WTC11 (cell line): ENCODE data around the gene PGAP6. TPM values are rescaled to one million over a fixed set of nuclear protein-coding genes. Genes with fewer than 3 reads are reported as not detected.

Experiments
- ATAC-seq: fragments of 200-7000 bp; cut with Tn5 transposase; 2 replicates; pipeline ENCODE4 v1.10.0; 2021; ENCODE audit warnings: mild to moderate bottlenecking, moderate library complexity
- Bru-seq: library from RNA; stranded (reverse); fragments of 400-500 nt; gene quantifications from one replicate; lab custom pipeline; 2021; lab: Mats Ljungman, UMichigan
- CTCF ChIA-PET: fragments of 300-600 bp; sonication (Branson Sonifier 250); formaldehyde crosslinking; loops from one replicate; lab custom pipeline; 2021; ENCODE audit warnings: antibody characterized with exemption; lab: Charles Lee
- POLR2A ChIA-PET: fragments of 350-600 bp; sonication (Branson Sonifier 250); formaldehyde crosslinking; loops from one replicate; lab custom pipeline; 2021; ENCODE audit warnings: antibody characterized with exemption; lab: Charles Lee
- DNase-seq: peaks from one replicate; pipeline ENCODE4 v3.0.0; 2021; ENCODE audit warnings: low spot score
- H3K27ac Mint-ChIP-seq: 2 replicates; pipeline ENCODE4 v1.8.0; 2021; ENCODE audit warnings: mixed read lengths
- H3K27me3 Mint-ChIP-seq: 2 replicates; pipeline ENCODE4 v1.8.0; 2021; ENCODE audit warnings: low read depth, mild to moderate bottlenecking, moderate library complexity, mixed read lengths
- H3K36me3 Mint-ChIP-seq: 2 replicates; pipeline ENCODE4 v1.8.0; 2021; ENCODE audit warnings: mixed read lengths
- H3K4me1 Mint-ChIP-seq: 2 replicates; pipeline ENCODE4 v1.8.0; 2022; ENCODE audit warnings: mixed read lengths
- H3K4me3 Mint-ChIP-seq: 2 replicates; pipeline ENCODE4 v1.8.0; 2021; ENCODE audit warnings: mild to moderate bottlenecking, moderate library complexity, mixed read lengths
- H3K9me3 Mint-ChIP-seq: 2 replicates; pipeline ENCODE4 v1.8.0; 2021; ENCODE audit warnings: mixed read lengths
- ATF1 ChIP-seq: sonication (generic); formaldehyde crosslinking; IDR thresholded peaks from 2 replicates; pipeline ENCODE4 v1.8.1; 2023; ENCODE audit warnings: mild to moderate bottlenecking, moderate library complexity, missing genetic modification reagents
- CREB1 ChIP-seq: sonication (generic); formaldehyde crosslinking; IDR thresholded peaks from 2 replicates; pipeline ENCODE4 v1.8.0; 2023; ENCODE audit warnings: mild to moderate bottlenecking, missing genetic modification reagents
- ESRRA ChIP-seq: sonication (generic); formaldehyde crosslinking; IDR thresholded peaks from 2 replicates; pipeline ENCODE4 v1.8.1; 2022; ENCODE audit warnings: mild to moderate bottlenecking, missing genetic modification reagents, borderline replicate concordance
- ETV6 ChIP-seq: sonication (generic); formaldehyde crosslinking; IDR thresholded peaks from 2 replicates; pipeline ENCODE4 v1.8.1; 2022; ENCODE audit warnings: mild to moderate bottlenecking, missing genetic modification reagents
- GTF2I ChIP-seq: fragments of 250-450 bp; sonication (Bioruptor Pico); conservative IDR thresholded peaks from 2 replicates; pipeline ENCODE4 v1.4.0; 2021; ENCODE audit warnings: mild to moderate bottlenecking
- HMGA2 ChIP-seq: fragments of 250-450 bp; sonication (Bioruptor Pico); IDR thresholded peaks from 2 replicates; pipeline ENCODE4 v1.4.0; 2021; ENCODE audit warnings: mild to moderate bottlenecking, moderate library complexity
- MYBL2 ChIP-seq: sonication (generic); formaldehyde crosslinking; IDR thresholded peaks from 2 replicates; pipeline ENCODE4 v1.8.1; 2023; ENCODE audit warnings: mild to moderate bottlenecking, moderate library complexity, missing genetic modification reagents
- NFE2L1 ChIP-seq: sonication (generic); formaldehyde crosslinking; IDR thresholded peaks from 2 replicates; pipeline ENCODE4 v1.8.1; 2023; ENCODE audit warnings: missing genetic modification reagents
- RELA ChIP-seq: sonication (generic); formaldehyde crosslinking; IDR thresholded peaks from 2 replicates; pipeline ENCODE4 v1.8.1; 2022; ENCODE audit warnings: missing genetic modification reagents, mild to moderate bottlenecking, borderline replicate concordance
- SOX15 ChIP-seq: fragments of 250-450 bp; sonication (Bioruptor Pico); IDR thresholded peaks from 2 replicates; pipeline ENCODE4 v1.9.0; 2021; ENCODE audit warnings: mild to moderate bottlenecking
- ZNF121 ChIP-seq: sonication (generic); formaldehyde crosslinking; IDR thresholded peaks from 2 replicates; pipeline ENCODE4 v1.8.0; 2023; ENCODE audit warnings: missing genetic modification reagents
- ZNF219 ChIP-seq: sonication (generic); formaldehyde crosslinking; IDR thresholded peaks from 2 replicates; pipeline ENCODE4 v1.8.0; 2023; ENCODE audit warnings: missing genetic modification reagents, mild to moderate bottlenecking, borderline replicate concordance
- ZNF423 ChIP-seq: fragments of 250-450 bp; sonication (Bioruptor Pico); IDR thresholded peaks from 2 replicates; pipeline ENCODE4 v2.1.2; 2022; ENCODE audit warnings: mild to moderate bottlenecking, moderate library complexity
- long read RNA-seq, 3 experiments: library from RNA in 1 of 3; library from capped mRNA in 1 of 3; library from polyadenylated mRNA in 1 of 3; unstranded in 2 of 3; stranded (forward) in 1 of 3; transcript quantifications; one replicate each; pipeline ENCODE4 v2.0.0, GENCODE V29; 2021
- total RNA-seq: library from RNA; stranded (reverse); gene quantifications from 3 replicates; pipeline ENCODE4 v1.2.3, GENCODE V29; 2021
- TF ChIP-seq, protein P1 (sequence below): sonication (generic); formaldehyde crosslinking; conservative IDR thresholded peaks from 2 replicates; pipeline ENCODE4 v1.8.1; 2022; ENCODE audit warnings: mild to moderate bottlenecking, missing genetic modification reagents
- TF ChIP-seq, protein P2 (sequence below): sonication (generic); formaldehyde crosslinking; IDR thresholded peaks from 2 replicates; pipeline ENCODE4 v1.8.1; 2023; ENCODE audit warnings: mild to moderate bottlenecking, missing genetic modification reagents
- TF ChIP-seq, protein P3 (sequence below): sonication (generic); formaldehyde crosslinking; IDR thresholded peaks from 2 replicates; pipeline ENCODE4 v1.8.1; 2022; ENCODE audit warnings: mild to moderate bottlenecking, missing genetic modification reagents, moderate library complexity, borderline replicate concordance
- TF ChIP-seq, protein P4 (sequence below): sonication (generic); formaldehyde crosslinking; IDR thresholded peaks from 2 replicates; pipeline ENCODE4 v1.8.1; 2023; ENCODE audit warnings: mild to moderate bottlenecking, missing genetic modification reagents
- TF ChIP-seq, protein P5 (sequence below): sonication (generic); formaldehyde crosslinking; IDR thresholded peaks from 2 replicates; pipeline ENCODE4 v1.8.1; 2022; ENCODE audit warnings: missing genetic modification reagents, borderline replicate concordance
- TF ChIP-seq, protein P6 (sequence below): sonication (generic); formaldehyde crosslinking; IDR thresholded peaks from 2 replicates; pipeline ENCODE4 v1.8.1; 2023; ENCODE audit warnings: mild to moderate bottlenecking, missing genetic modification reagents, moderate library complexity
- TF ChIP-seq, protein P7 (sequence below): sonication (generic); formaldehyde crosslinking; IDR thresholded peaks from 2 replicates; pipeline ENCODE4 v1.8.1; 2022; ENCODE audit warnings: low read depth, missing genetic modification reagents, borderline replicate concordance

PGAP6 gene, protein sequence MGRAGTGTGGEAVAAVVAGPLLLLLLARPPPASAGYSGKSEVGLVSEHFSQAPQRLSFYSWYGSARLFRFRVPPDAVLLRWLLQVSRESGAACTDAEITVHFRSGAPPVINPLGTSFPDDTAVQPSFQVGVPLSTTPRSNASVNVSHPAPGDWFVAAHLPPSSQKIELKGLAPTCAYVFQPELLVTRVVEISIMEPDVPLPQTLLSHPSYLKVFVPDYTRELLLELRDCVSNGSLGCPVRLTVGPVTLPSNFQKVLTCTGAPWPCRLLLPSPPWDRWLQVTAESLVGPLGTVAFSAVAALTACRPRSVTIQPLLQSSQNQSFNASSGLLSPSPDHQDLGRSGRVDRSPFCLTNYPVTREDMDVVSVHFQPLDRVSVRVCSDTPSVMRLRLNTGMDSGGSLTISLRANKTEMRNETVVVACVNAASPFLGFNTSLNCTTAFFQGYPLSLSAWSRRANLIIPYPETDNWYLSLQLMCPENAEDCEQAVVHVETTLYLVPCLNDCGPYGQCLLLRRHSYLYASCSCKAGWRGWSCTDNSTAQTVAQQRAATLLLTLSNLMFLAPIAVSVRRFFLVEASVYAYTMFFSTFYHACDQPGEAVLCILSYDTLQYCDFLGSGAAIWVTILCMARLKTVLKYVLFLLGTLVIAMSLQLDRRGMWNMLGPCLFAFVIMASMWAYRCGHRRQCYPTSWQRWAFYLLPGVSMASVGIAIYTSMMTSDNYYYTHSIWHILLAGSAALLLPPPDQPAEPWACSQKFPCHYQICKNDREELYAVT
- total RNA-seq: 104 to 108 TPM (median 107 TPM) in 3 replicates
- Bru-seq, nascent RNA: percentile 50 among the genes with signal in this experiment
- long read RNA-seq, experiment 1, transcript TMEM8A-204 (13 exons, 3,691 nt): major isoform, 460 of 646 reads
- long read RNA-seq, experiment 1, partial matches to known transcripts: 93 of 646 reads
- long read RNA-seq, experiment 1, other reads (novel, unspliced or antisense): 93 of 646 reads
- long read RNA-seq, experiment 2, transcript TMEM8A-204 (13 exons, 3,691 nt): major isoform, 63 of 164 reads
- long read RNA-seq, experiment 2, partial matches to known transcripts: 62 of 164 reads
- long read RNA-seq, experiment 2, other reads (novel, unspliced or antisense): 39 of 164 reads
- long read RNA-seq, experiment 3, partial matches to known transcripts: 0 of 1 reads
- long read RNA-seq, experiment 3, other reads (novel, unspliced or antisense): 1 of 1 reads

DNA sequence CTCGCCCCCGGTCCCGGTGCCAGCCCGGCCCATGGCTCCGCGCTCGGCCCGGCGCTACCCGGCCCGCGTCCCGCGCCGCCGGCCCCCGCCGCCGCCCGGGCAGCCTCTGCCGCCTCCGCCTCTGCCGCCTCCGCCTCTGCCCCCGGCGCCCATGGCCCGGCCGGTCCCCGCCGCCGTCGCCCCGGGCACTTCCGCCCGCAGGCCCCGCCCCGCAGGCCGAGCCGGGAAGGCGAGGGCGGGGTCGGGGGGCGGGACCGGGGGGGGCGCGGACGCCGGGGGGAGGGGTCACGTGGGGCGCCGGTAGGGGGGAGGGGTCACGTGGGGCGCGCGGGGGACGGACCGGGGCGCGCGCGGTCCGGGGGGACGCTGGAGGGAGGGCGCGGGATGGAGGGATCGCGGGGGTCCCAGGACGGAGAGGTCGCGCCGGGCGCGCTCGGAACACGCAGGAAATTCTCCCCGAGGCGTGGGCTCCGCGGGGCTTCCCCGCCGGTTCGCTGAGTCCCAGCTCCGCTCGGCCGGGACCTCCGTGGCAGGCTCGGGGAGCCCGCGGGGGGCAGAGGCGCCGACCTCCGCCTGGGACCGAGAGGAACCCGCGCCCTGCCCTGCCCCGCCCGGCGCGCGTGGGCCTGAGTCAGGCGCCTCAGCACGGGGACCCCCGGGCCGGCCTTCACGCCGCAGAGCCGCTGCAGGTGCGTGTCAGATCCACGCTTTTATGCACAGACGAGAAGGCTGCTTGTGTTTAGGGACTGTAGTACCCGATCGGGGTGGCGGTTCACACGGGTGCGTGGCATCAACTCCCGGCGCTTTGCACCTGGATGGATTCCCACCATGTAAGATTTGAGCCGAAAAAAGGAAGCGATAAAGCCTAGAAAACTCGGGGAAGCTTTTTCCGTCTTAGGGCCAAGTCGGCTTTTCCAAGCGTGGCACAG is at the start of gene PGAP6:
Gene PGAP6 (minus strand): TSS at position 190 of the 929 bp plus-strand sequence. CDS start 157 bp downstream, at position 33.
- no peaks in the 10 kb centered on the region for H3K27me3 Mint-ChIP-seq
- H3K27ac Mint-ChIP-seq: peak within 1 kb of the TSS; percentile 98
- peak; percentile 57 for DNase-seq
- ChIA-PET POLR2A (interaction anchor here (0.6 to 1.6 kb wide), 5 partner anchors 11 to 548 kb away, joined by 3 to 4 read pairs (median 4); partner anchors contain the start of gene FAM234A), CTCF (interaction anchor here (0.7 to 2.7 kb wide), 14 partner anchors 10 to 299 kb away, joined by 3 to 17 read pairs (median 4); partner anchors contain the start of genes AXIN1, DECR2 and MRPL28)
- ATAC-seq: no peak
- peak within 1 kb of the TSS; percentile 79 for H3K4me3 Mint-ChIP-seq
- H3K36me3 Mint-ChIP-seq: peaks cover 5% of the 10 kb centered on the region; the same call in 1 of the 2 replicates
- no peaks in the 10 kb centered on the region for H3K9me3 Mint-ChIP-seq
- peaks cover 40% of the 10 kb centered on the region for H3K4me1 Mint-ChIP-seq
- TF ChIP-seq ETV6 (peak; percentile 20; the same call in 1 of the 2 replicates), ATF1 (no peak), RELA (CRISPR knock-in tag) (no peak), GTF2I (CRISPR knock-in tag) (no peak), ZNF121 (CRISPR knock-in tag) (no peak), HMGA2 (CRISPR knock-in tag) (no peak), NFE2L1 (no peak), MYBL2 (no peak), ZNF423 (CRISPR knock-in tag) (0 out of 2 replicates have a peak, but pooled peaks have one; percentile 2), CREB1 (CRISPR knock-in tag) (no peak), ESRRA (CRISPR knock-in tag) (no peak), ZNF219 (CRISPR knock-in tag) (no peak), SOX15 (CRISPR knock-in tag) (no peak)
- TF ChIP-seq, protein P1, sequence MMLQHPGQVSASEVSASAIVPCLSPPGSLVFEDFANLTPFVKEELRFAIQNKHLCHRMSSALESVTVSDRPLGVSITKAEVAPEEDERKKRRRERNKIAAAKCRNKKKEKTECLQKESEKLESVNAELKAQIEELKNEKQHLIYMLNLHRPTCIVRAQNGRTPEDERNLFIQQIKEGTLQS (CRISPR knock-in tag): no peak
- TF ChIP-seq, protein P2, sequence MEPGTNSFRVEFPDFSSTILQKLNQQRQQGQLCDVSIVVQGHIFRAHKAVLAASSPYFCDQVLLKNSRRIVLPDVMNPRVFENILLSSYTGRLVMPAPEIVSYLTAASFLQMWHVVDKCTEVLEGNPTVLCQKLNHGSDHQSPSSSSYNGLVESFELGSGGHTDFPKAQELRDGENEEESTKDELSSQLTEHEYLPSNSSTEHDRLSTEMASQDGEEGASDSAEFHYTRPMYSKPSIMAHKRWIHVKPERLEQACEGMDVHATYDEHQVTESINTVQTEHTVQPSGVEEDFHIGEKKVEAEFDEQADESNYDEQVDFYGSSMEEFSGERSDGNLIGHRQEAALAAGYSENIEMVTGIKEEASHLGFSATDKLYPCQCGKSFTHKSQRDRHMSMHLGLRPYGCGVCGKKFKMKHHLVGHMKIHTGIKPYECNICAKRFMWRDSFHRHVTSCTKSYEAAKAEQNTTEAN: no peak
- TF ChIP-seq, protein P3, sequence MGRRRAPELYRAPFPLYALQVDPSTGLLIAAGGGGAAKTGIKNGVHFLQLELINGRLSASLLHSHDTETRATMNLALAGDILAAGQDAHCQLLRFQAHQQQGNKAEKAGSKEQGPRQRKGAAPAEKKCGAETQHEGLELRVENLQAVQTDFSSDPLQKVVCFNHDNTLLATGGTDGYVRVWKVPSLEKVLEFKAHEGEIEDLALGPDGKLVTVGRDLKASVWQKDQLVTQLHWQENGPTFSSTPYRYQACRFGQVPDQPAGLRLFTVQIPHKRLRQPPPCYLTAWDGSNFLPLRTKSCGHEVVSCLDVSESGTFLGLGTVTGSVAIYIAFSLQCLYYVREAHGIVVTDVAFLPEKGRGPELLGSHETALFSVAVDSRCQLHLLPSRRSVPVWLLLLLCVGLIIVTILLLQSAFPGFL (CRISPR knock-in tag): no peak
- TF ChIP-seq, protein P4, sequence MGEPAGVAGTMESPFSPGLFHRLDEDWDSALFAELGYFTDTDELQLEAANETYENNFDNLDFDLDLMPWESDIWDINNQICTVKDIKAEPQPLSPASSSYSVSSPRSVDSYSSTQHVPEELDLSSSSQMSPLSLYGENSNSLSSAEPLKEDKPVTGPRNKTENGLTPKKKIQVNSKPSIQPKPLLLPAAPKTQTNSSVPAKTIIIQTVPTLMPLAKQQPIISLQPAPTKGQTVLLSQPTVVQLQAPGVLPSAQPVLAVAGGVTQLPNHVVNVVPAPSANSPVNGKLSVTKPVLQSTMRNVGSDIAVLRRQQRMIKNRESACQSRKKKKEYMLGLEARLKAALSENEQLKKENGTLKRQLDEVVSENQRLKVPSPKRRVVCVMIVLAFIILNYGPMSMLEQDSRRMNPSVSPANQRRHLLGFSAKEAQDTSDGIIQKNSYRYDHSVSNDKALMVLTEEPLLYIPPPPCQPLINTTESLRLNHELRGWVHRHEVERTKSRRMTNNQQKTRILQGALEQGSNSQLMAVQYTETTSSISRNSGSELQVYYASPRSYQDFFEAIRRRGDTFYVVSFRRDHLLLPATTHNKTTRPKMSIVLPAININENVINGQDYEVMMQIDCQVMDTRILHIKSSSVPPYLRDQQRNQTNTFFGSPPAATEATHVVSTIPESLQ (CRISPR knock-in tag): no peak
- TF ChIP-seq, protein P5, sequence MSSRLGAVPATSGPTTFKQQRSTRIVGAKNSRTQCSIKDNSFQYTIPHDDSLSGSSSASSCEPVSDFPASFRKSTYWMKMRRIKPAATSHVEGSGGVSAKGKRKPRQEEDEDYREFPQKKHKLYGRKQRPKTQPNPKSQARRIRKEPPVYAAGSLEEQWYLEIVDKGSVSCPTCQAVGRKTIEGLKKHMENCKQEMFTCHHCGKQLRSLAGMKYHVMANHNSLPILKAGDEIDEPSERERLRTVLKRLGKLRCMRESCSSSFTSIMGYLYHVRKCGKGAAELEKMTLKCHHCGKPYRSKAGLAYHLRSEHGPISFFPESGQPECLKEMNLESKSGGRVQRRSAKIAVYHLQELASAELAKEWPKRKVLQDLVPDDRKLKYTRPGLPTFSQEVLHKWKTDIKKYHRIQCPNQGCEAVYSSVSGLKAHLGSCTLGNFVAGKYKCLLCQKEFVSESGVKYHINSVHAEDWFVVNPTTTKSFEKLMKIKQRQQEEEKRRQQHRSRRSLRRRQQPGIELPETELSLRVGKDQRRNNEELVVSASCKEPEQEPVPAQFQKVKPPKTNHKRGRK: no peak
- TF ChIP-seq, protein P6, sequence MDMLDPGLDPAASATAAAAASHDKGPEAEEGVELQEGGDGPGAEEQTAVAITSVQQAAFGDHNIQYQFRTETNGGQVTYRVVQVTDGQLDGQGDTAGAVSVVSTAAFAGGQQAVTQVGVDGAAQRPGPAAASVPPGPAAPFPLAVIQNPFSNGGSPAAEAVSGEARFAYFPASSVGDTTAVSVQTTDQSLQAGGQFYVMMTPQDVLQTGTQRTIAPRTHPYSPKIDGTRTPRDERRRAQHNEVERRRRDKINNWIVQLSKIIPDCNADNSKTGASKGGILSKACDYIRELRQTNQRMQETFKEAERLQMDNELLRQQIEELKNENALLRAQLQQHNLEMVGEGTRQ (CRISPR knock-in tag): peak; percentile 82
- TF ChIP-seq, protein P7, sequence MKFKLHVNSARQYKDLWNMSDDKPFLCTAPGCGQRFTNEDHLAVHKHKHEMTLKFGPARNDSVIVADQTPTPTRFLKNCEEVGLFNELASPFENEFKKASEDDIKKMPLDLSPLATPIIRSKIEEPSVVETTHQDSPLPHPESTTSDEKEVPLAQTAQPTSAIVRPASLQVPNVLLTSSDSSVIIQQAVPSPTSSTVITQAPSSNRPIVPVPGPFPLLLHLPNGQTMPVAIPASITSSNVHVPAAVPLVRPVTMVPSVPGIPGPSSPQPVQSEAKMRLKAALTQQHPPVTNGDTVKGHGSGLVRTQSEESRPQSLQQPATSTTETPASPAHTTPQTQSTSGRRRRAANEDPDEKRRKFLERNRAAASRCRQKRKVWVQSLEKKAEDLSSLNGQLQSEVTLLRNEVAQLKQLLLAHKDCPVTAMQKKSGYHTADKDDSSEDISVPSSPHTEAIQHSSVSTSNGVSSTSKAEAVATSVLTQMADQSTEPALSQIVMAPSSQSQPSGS: no peak
